GM23338 (cell line): ENCODE results near the gene LST1. TPM values are rescaled to one million over a fixed set of nuclear protein-coding genes. Genes with fewer than 3 reads are reported as not detected.

ENCODE experiments used
- ATAC-seq: fragments of 200-7000 bp; cut with Tn5 transposase; 3 replicates; pipeline ENCODE4 v1.9.1; 2020
- DNase-seq: peaks from one replicate; pipeline ENCODE4 v3.0.0-alpha.2; 2015; ENCODE audit warnings: low spot score
- H2AFZ ChIP-seq: fragments of 200-600 bp; sonication (generic); 2 replicates; pipeline ENCODE4 v1.8.0; 2016; ENCODE audit warnings: antibody characterized with exemption, mild to moderate bottlenecking, moderate library complexity
- H3F3A ChIP-seq: fragments of 200-600 bp; sonication (generic); replicated peaks from 2 replicates; pipeline ENCODE4 v1.8.0; 2017; ENCODE audit warnings: antibody characterized with exemption, mixed run types, low read depth
- H3K27ac ChIP-seq: fragments of 200-600 bp; sonication (generic); 2 replicates; pipeline ENCODE4 v1.6.1; 2016; ENCODE audit warnings: low read depth
- H3K27me3 ChIP-seq: fragments of 200-600 bp; sonication (generic); 2 replicates; pipeline ENCODE4 v1.8.0; 2016; ENCODE audit warnings: mild to moderate bottlenecking, mixed run types, moderate library complexity; ENCODE audit not compliant: insufficient read depth
- H3K36me3 ChIP-seq: fragments of 200-600 bp; sonication (generic); 2 replicates; pipeline ENCODE4 v1.8.0; 2016; ENCODE audit warnings: mild to moderate bottlenecking; ENCODE audit not compliant: insufficient read depth
- H3K4me1 ChIP-seq: fragments of 200-600 bp; sonication (generic); 2 replicates; pipeline ENCODE4 v1.8.0; 2016; ENCODE audit warnings: mild to moderate bottlenecking, moderate library complexity; ENCODE audit not compliant: insufficient read depth
- H3K4me2 ChIP-seq: fragments of 200-600 bp; sonication (generic); 2 replicates; pipeline ENCODE4 v1.7.1; 2017; ENCODE audit warnings: mixed run types
- H3K4me3 ChIP-seq: fragments of 200-600 bp; sonication (generic); 2 replicates; pipeline ENCODE4 v1.6.1; 2016; ENCODE audit warnings: mixed run types
- H3K79me2 ChIP-seq: fragments of 200-600 bp; sonication (generic); replicated peaks from 2 replicates; pipeline ENCODE4 v1.8.0; 2017; ENCODE audit warnings: mild to moderate bottlenecking; ENCODE audit not compliant: insufficient read depth
- H3K9me2 ChIP-seq: fragments of 200-600 bp; sonication (generic); 2 replicates; pipeline ENCODE4 v1.8.0; 2017; ENCODE audit not compliant: insufficient read depth
- H4K20me1 ChIP-seq: fragments of 200-600 bp; sonication (generic); replicated peaks from 2 replicates; pipeline ENCODE4 v1.8.0; 2017; ENCODE audit warnings: mild to moderate bottlenecking; ENCODE audit not compliant: insufficient read depth
- H3K27ac Mint-ChIP-seq: 2 replicates; pipeline ENCODE4 v1.8.0; 2020; ENCODE audit warnings: inconsistent platforms, mild to moderate bottlenecking, moderate library complexity, mixed read lengths
- H3K27me3 Mint-ChIP-seq: 3 replicates; pipeline ENCODE4 v1.8.0; 2022; ENCODE audit warnings: low read depth, mild to moderate bottlenecking, moderate library complexity, mixed read lengths, inconsistent platforms; ENCODE audit not compliant: insufficient read depth, poor library complexity
- H3K36me3 Mint-ChIP-seq: 3 replicates; pipeline ENCODE4 v1.8.0; 2021; ENCODE audit warnings: low read depth, mild to moderate bottlenecking, inconsistent platforms, moderate library complexity, mixed read lengths
- H3K4me1 Mint-ChIP-seq: 3 replicates; pipeline ENCODE4 v1.8.0; 2020; ENCODE audit warnings: mild to moderate bottlenecking, inconsistent platforms, mixed read lengths
- H3K4me3 Mint-ChIP-seq: 3 replicates; pipeline ENCODE4 v1.8.0; 2021; ENCODE audit warnings: moderate library complexity, mild to moderate bottlenecking, inconsistent platforms, mixed read lengths
- H3K9me3 Mint-ChIP-seq: 3 replicates; pipeline ENCODE4 v1.8.0; 2020; ENCODE audit warnings: moderate library complexity, mild to moderate bottlenecking, inconsistent platforms, mixed read lengths
- CREB1 ChIP-seq: fragments of 250-450 bp; sonication (Bioruptor Pico); IDR thresholded peaks from 2 replicates; pipeline ENCODE4 v1.5.0; 2020; ENCODE audit warnings: low read depth, mild to moderate bottlenecking, moderate library complexity
- EZH2 ChIP-seq: fragments of 200-600 bp; sonication (generic); IDR thresholded peaks from one replicate; pipeline ENCODE4 v1.8.0; 2017; ENCODE audit warnings: antibody characterized with exemption, mild to moderate bottlenecking, low read depth; ENCODE audit not compliant: unreplicated experiment
- EZH2phosphoT487 ChIP-seq: fragments of 200-600 bp; sonication (generic); IDR thresholded peaks from one replicate; pipeline ENCODE4 v1.8.1; 2018; ENCODE audit warnings: antibody characterized with exemption; ENCODE audit not compliant: unreplicated experiment
- JUNB ChIP-seq: IDR thresholded peaks from one replicate; pipeline ENCODE4 v1.6.1; 2016; ENCODE audit warnings: antibody characterized with exemption; ENCODE audit not compliant: unreplicated experiment
- NANOG ChIP-seq: IDR thresholded peaks from 2 replicates; pipeline ENCODE4 v1.6.1; 2016; ENCODE audit warnings: antibody characterized with exemption, borderline replicate concordance
- POLR2AphosphoS5 ChIP-seq: IDR thresholded peaks from 2 replicates; pipeline ENCODE4 v1.6.1; 2016; ENCODE audit warnings: antibody characterized with exemption, low read depth
- STAT1 ChIP-seq: IDR thresholded peaks from one replicate; pipeline ENCODE4 v1.6.1; 2016; ENCODE audit warnings: antibody characterized with exemption; ENCODE audit not compliant: unreplicated experiment
- ZNF114 ChIP-seq: fragments of 250-450 bp; sonication (Bioruptor Pico); IDR thresholded peaks from 2 replicates; pipeline ENCODE4 v1.5.0; 2020; ENCODE audit warnings: mild to moderate bottlenecking, moderate library complexity
- ZNF331 ChIP-seq: fragments of 250-450 bp; sonication (Bioruptor Pico); IDR thresholded peaks from 2 replicates; pipeline ENCODE4 v1.5.0; 2020; ENCODE audit warnings: low read depth, mild to moderate bottlenecking, moderate library complexity
- polyA plus RNA-seq: library from polyadenylated mRNA; unstranded; fragments of >200 nt; fragmentation: Nextera tagmentation; extraction: Ambion mirVana; gene quantifications from 2 replicates; pipeline ENCODE4 v1.2.1, GENCODE V29; 2016
- total RNA-seq: library from RNA; depleted of rRNA; stranded (reverse); fragments of >200 nt; shearing (Covaris generic); gene quantifications from 2 replicates; pipeline ENCODE4 v1.2.3, GENCODE V29; 2014
- TF ChIP-seq, protein P1 (sequence below): IDR thresholded peaks from one replicate; pipeline ENCODE4 v1.6.1; 2018; ENCODE audit warnings: antibody characterized with exemption; ENCODE audit not compliant: unreplicated experiment
- TF ChIP-seq, protein P2 (sequence below), 2 experiments: fragments of 200-600 bp in 1 of 2; sonication (generic) in 1 of 2; conservative IDR thresholded peaks; 2 replicates each; pipeline versions ENCODE4 v1.5.1 to v1.6.1; 2016 to 2017; ENCODE audit warnings: antibody characterized with exemption in 2 of 2, low read depth in 2 of 2, mild to moderate bottlenecking in 2 of 2, moderate library complexity in 1 of 2
- TF ChIP-seq, protein P3 (sequence below): fragments of 250-450 bp; sonication (Bioruptor Pico); IDR thresholded peaks from 2 replicates; pipeline ENCODE4 v1.5.0; 2020; ENCODE audit warnings: mild to moderate bottlenecking, moderate library complexity
- TF ChIP-seq, protein P4 (sequence below): IDR thresholded peaks from 2 replicates; pipeline ENCODE4 v1.6.1; 2016; ENCODE audit warnings: antibody characterized with exemption

LST1 gene
- total and polyA plus RNA-seq, 2 experiments from 2014 or later, result 0.37 TPM; not detected in 1

DNA sequence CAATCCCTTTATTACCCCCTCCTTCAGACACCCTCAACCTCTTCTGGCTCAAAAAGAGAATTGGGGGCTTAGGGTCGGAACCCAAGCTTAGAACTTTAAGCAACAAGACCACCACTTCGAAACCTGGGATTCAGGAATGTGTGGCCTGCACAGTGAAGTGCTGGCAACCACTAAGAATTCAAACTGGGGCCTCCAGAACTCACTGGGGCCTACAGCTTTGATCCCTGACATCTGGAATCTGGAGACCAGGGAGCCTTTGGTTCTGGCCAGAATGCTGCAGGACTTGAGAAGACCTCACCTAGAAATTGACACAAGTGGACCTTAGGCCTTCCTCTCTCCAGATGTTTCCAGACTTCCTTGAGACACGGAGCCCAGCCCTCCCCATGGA, 8.5 kb upstream of the LST1 start:
- no peaks in the 10 kb centered on the region for H4K20me1 ChIP-seq
- DNase-seq (no peak), ATAC-seq (no peak)
- no peak overlapping the region for H3K27ac ChIP-seq
- no peaks in the 10 kb centered on the region for H3K79me2 ChIP-seq
- peaks cover 20% of the 10 kb centered on the region for H3K27me3 ChIP-seq
- no peak overlapping the region for H3K4me3 ChIP-seq
- Mint-ChIP-seq H3K36me3 (no peaks in the 10 kb centered on the region; the same call in 2 of the 3 replicates), H3K9me3 (peaks cover 3% of the 10 kb centered on the region; the same call in 2 of the 3 replicates), H3K4me1 (peaks cover 29% of the 10 kb centered on the region), H3K4me3 (no peak overlapping the region), H3K27ac (no peak overlapping the region), H3K27me3 (peaks cover 41% of the 10 kb centered on the region)
- no peaks in the 10 kb centered on the region for H3K9me2 ChIP-seq
- H3F3A ChIP-seq, result no peaks in the 10 kb centered on the region
- H3K36me3 ChIP-seq, result no peaks in the 10 kb centered on the region
- H3K4me1 ChIP-seq, result peaks cover 4% of the 10 kb centered on the region; the same call in 1 of the 2 replicates
- no peak overlapping the region for H3K4me2 ChIP-seq
- TF ChIP-seq POLR2AphosphoS5 (no peak), NANOG (no peak), EZH2 (no peak), ZNF114 (CRISPR knock-in tag) (no peak), ZNF331 (no peak), STAT1 (no peak), JUNB (no peak), CREB1 (no peak), EZH2phosphoT487 (no peak)
- TF ChIP-seq, protein P1, sequence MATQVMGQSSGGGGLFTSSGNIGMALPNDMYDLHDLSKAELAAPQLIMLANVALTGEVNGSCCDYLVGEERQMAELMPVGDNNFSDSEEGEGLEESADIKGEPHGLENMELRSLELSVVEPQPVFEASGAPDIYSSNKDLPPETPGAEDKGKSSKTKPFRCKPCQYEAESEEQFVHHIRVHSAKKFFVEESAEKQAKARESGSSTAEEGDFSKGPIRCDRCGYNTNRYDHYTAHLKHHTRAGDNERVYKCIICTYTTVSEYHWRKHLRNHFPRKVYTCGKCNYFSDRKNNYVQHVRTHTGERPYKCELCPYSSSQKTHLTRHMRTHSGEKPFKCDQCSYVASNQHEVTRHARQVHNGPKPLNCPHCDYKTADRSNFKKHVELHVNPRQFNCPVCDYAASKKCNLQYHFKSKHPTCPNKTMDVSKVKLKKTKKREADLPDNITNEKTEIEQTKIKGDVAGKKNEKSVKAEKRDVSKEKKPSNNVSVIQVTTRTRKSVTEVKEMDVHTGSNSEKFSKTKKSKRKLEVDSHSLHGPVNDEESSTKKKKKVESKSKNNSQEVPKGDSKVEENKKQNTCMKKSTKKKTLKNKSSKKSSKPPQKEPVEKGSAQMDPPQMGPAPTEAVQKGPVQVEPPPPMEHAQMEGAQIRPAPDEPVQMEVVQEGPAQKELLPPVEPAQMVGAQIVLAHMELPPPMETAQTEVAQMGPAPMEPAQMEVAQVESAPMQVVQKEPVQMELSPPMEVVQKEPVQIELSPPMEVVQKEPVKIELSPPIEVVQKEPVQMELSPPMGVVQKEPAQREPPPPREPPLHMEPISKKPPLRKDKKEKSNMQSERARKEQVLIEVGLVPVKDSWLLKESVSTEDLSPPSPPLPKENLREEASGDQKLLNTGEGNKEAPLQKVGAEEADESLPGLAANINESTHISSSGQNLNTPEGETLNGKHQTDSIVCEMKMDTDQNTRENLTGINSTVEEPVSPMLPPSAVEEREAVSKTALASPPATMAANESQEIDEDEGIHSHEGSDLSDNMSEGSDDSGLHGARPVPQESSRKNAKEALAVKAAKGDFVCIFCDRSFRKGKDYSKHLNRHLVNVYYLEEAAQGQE, result no peak
- TF ChIP-seq, protein P2, sequence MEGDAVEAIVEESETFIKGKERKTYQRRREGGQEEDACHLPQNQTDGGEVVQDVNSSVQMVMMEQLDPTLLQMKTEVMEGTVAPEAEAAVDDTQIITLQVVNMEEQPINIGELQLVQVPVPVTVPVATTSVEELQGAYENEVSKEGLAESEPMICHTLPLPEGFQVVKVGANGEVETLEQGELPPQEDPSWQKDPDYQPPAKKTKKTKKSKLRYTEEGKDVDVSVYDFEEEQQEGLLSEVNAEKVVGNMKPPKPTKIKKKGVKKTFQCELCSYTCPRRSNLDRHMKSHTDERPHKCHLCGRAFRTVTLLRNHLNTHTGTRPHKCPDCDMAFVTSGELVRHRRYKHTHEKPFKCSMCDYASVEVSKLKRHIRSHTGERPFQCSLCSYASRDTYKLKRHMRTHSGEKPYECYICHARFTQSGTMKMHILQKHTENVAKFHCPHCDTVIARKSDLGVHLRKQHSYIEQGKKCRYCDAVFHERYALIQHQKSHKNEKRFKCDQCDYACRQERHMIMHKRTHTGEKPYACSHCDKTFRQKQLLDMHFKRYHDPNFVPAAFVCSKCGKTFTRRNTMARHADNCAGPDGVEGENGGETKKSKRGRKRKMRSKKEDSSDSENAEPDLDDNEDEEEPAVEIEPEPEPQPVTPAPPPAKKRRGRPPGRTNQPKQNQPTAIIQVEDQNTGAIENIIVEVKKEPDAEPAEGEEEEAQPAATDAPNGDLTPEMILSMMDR (conservative IDR thresholded peaks at IDR 0.05; ENCODE audit: low read depth in 2 of 2), result no peak
- TF ChIP-seq, protein P3, sequence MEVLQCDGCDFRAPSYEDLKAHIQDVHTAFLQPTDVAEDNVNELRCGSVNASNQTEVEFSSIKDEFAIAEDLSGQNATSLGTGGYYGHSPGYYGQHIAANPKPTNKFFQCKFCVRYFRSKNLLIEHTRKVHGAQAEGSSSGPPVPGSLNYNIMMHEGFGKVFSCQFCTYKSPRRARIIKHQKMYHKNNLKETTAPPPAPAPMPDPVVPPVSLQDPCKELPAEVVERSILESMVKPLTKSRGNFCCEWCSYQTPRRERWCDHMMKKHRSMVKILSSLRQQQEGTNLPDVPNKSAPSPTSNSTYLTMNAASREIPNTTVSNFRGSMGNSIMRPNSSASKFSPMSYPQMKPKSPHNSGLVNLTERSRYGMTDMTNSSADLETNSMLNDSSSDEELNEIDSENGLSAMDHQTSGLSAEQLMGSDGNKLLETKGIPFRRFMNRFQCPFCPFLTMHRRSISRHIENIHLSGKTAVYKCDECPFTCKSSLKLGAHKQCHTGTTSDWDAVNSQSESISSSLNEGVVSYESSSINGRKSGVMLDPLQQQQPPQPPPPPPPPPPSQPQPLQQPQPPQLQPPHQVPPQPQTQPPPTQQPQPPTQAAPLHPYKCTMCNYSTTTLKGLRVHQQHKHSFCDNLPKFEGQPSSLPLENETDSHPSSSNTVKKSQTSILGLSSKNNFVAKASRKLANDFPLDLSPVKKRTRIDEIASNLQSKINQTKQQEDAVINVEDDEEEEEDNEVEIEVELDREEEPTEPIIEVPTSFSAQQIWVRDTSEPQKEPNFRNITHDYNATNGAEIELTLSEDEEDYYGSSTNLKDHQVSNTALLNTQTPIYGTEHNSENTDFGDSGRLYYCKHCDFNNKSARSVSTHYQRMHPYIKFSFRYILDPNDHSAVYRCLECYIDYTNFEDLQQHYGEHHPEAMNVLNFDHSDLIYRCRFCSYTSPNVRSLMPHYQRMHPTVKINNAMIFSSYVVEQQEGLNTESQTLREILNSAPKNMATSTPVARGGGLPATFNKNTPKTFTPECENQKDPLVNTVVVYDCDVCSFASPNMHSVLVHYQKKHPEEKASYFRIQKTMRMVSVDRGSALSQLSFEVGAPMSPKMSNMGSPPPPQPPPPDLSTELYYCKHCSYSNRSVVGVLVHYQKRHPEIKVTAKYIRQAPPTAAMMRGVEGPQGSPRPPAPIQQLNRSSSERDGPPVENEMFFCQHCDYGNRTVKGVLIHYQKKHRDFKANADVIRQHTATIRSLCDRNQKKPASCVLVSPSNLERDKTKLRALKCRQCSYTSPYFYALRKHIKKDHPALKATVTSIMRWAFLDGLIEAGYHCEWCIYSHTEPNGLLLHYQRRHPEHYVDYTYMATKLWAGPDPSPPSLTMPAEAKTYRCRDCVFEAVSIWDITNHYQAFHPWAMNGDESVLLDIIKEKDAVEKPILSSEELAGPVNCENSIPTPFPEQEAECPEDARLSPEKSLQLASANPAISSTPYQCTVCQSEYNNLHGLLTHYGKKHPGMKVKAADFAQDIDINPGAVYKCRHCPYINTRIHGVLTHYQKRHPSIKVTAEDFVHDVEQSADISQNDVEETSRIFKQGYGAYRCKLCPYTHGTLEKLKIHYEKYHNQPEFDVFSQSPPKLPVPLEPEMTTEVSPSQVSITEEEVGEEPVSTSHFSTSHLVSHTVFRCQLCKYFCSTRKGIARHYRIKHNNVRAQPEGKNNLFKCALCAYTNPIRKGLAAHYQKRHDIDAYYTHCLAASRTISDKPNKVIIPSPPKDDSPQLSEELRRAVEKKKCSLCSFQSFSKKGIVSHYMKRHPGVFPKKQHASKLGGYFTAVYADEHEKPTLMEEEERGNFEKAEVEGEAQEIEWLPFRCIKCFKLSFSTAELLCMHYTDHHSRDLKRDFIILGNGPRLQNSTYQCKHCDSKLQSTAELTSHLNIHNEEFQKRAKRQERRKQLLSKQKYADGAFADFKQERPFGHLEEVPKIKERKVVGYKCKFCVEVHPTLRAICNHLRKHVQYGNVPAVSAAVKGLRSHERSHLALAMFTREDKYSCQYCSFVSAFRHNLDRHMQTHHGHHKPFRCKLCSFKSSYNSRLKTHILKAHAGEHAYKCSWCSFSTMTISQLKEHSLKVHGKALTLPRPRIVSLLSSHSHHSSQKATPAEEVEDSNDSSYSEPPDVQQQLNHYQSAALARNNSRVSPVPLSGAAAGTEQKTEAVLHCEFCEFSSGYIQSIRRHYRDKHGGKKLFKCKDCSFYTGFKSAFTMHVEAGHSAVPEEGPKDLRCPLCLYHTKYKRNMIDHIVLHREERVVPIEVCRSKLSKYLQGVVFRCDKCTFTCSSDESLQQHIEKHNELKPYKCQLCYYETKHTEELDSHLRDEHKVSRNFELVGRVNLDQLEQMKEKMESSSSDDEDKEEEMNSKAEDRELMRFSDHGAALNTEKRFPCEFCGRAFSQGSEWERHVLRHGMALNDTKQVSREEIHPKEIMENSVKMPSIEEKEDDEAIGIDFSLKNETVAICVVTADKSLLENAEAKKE (CRISPR knock-in tag), result no peak
- TF ChIP-seq, protein P4, sequence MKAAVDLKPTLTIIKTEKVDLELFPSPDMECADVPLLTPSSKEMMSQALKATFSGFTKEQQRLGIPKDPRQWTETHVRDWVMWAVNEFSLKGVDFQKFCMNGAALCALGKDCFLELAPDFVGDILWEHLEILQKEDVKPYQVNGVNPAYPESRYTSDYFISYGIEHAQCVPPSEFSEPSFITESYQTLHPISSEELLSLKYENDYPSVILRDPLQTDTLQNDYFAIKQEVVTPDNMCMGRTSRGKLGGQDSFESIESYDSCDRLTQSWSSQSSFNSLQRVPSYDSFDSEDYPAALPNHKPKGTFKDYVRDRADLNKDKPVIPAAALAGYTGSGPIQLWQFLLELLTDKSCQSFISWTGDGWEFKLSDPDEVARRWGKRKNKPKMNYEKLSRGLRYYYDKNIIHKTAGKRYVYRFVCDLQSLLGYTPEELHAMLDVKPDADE, result no peak
- no peak overlapping the region for H2AFZ ChIP-seq
